Bronchial epithelial cell (primary cell): ENCODE measurements around the gene MYO1E. TPM values are rescaled to one million over a fixed set of nuclear protein-coding genes. Genes with fewer than 3 reads are reported as not detected.
"Not testable (repeated sequence)": the region's sequence is repeated elsewhere in the genome, so short reads cannot be mapped to it uniquely, and the experiment has no call there.

Experiments used
- DNase-seq: peaks from one replicate; pipeline ENCODE4 v3.0.0-alpha.2; 2010; ENCODE audit warnings: low read depth
- FAIRE-seq: peaks from 2 replicates; lab custom pipeline; 2011; peaks lifted over from hg19 to GRCh38; lab: Jason Lieb, UNC
- H3K27me3 ChIP-seq: 2 replicates; pipeline ENCODE4 v1.5.1; 2011; ENCODE audit warnings: low read length; ENCODE audit not compliant: control insufficient read depth, insufficient read depth
- H3K36me3 ChIP-seq: 2 replicates; pipeline ENCODE4 v1.5.1; 2011; ENCODE audit warnings: low read length; ENCODE audit not compliant: control insufficient read depth, insufficient read depth
- H3K4me3 ChIP-seq: 2 replicates; pipeline ENCODE4 v1.5.1; 2011; ENCODE audit warnings: mild to moderate bottlenecking, low read depth, low read length, control low read depth
- CTCF ChIP-seq: IDR thresholded peaks from 2 replicates; pipeline ENCODE4 v1.5.1; 2011; ENCODE audit warnings: mild to moderate bottlenecking, moderate library complexity, low read length, control low read depth, inconsistent platforms; ENCODE audit not compliant: insufficient read depth, severe bottlenecking
- total RNA-seq: library from RNA; depleted of rRNA; stranded (reverse); fragments of >200 nt; gene quantifications from 2 replicates; pipeline ENCODE4 v1.2.1, GENCODE V29; 2014

MYO1E gene
- total RNA-seq, 1 donor from 2014 or later, result 71.9 TPM

- no peaks in the 10 kb centered on the region for H3K27me3 ChIP-seq
- no peak for TF ChIP-seq CTCF
- no peaks in the 10 kb centered on the region for H3K36me3 ChIP-seq
- no peak for DNase-seq
- no peak for FAIRE-seq
- no peak overlapping the region for H3K4me3 ChIP-seq
Measured at GRCh38 chr15:59396679-59397078, 24.0 kb upstream of the MYO1E start.

DNA sequence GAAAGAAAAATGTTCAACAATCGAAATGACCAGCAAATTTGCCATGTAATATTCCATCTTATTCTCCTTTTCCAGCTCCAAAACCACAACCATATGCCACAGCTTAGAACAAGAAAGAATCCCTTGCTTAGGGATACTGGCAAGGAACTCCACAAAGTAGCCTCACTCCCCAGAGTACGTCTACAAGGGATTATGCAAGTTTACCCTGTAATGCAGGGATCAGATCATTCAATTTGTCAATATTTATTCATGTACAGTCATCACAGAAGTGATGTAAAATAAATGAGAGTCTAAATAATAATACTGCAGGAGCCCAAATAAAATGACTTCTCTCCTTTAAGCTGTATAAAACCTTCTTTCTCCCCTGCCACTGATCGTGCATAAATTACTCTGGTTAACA, 23.5 kb upstream of the MYO1E start:
- no peak for FAIRE-seq

DNA sequence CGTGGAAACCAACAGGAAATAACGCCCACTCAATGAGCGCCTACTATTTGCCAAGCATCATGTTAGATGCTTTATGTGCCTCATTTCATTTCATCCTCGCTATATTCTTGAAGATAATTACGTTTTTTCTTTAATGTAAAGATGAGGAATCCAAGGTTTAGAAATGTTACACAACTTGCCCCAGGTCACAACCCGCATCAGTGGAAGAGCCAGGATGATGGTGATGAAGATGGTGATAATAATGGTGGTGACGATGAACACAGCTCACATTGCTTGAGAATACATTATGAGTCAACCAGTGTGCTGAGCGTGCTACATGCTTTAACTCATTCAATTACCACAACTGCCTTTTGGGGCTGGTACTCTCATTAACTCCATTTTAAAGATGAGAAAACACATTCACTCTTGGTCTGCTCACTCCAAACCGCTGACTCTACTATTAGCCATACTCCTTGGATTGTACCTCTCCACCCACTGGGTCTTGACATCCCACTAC, 21.5 kb upstream of the MYO1E start:
- FAIRE-seq (no peak), DNase-seq (peak; percentile 38)
- no peak overlapping the region for H3K4me3 ChIP-seq
- TF ChIP-seq CTCF, result no peak
- H3K36me3 ChIP-seq, result no peaks in the 10 kb centered on the region
- H3K27me3 ChIP-seq, result no peaks in the 10 kb centered on the region

More for the DNA sequence above, 23.5 kb upstream of the MYO1E start:
- H3K27me3 ChIP-seq, result no peaks in the 10 kb centered on the region
- no peak overlapping the region for H3K4me3 ChIP-seq
- no peak for TF ChIP-seq CTCF
- H3K36me3 ChIP-seq, result no peaks in the 10 kb centered on the region
- DNase-seq, result peak; percentile 64

GRCh38 chr15:59392299-59392698, 19.6 kb upstream of the MYO1E start:
- no peak for TF ChIP-seq CTCF
- H3K4me3 ChIP-seq, result no peak overlapping the region
- no peak for DNase-seq
- H3K36me3 ChIP-seq, result no peaks in the 10 kb centered on the region
- H3K27me3 ChIP-seq, result no peaks in the 10 kb centered on the region
- FAIRE-seq, result no peak

DNA sequence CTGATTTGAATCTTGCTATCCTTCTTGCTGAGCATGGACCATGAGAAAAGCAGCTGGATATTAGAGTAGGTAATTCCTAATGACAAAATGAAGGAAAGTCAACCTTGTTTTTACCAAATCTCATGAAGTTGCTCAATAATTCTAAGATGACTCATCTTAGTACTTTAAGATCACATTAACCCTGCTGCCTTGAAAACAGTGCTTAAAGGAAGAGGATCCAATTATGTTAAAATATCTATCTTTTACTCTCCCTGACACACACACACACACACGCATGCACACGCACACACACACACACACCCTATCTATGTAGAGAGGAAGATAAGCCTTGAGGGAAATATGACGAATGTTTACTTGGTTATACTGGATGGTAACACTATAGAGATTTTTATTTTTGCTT, 16.0 kb upstream of the MYO1E start:
- no peak for TF ChIP-seq CTCF
- FAIRE-seq (no peak), DNase-seq (peak; percentile 64)
- Histone ChIP-seq H3K4me3 (no peak overlapping the region), H3K36me3 (no peaks in the 10 kb centered on the region), H3K27me3 (no peaks in the 10 kb centered on the region)

DNA sequence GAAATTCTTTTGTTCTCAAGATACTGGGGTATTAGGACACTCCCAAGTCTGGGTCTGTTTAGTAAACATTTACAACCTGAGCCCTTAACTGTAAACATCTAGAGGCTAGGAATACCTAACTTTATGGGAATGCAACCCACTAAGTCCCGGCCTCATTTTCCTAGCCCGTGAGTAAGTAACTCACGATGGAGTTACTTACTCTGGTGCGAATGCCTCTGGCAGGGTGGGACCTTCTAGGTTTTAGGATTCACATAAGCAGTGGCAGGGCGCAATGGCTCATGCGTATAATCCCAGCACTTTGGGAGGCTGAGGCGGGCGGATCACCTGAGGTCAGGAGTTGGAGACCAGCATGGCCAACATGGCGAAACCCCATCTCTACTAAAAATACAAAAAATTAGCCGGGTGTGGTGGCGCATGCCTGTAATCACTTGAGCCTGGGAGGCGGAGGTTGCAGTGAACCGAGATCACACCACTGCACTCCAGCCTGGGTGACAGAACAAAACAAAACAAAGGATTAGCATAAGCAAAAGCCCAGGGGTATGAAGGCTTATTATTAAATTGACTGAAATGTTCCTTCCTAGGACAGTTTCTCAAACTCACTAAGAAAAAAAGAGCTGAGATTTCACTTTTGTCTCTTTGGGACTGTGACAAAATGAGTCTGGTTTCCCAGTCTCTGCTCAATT, 14.7 kb upstream of the MYO1E start:
- DNase-seq, FAIRE-seq, H3K27me3 ChIP-seq, H3K36me3 ChIP-seq, H3K4me3 ChIP-seq: not testable (repeated sequence)
